Measurements from ENCODE around the gene NAA35.
"Not testable (repeated sequence)": the region's sequence is repeated elsewhere in the genome, so short reads cannot be mapped to it uniquely, and the experiment has no call there.

NAA35 gene

DNA sequence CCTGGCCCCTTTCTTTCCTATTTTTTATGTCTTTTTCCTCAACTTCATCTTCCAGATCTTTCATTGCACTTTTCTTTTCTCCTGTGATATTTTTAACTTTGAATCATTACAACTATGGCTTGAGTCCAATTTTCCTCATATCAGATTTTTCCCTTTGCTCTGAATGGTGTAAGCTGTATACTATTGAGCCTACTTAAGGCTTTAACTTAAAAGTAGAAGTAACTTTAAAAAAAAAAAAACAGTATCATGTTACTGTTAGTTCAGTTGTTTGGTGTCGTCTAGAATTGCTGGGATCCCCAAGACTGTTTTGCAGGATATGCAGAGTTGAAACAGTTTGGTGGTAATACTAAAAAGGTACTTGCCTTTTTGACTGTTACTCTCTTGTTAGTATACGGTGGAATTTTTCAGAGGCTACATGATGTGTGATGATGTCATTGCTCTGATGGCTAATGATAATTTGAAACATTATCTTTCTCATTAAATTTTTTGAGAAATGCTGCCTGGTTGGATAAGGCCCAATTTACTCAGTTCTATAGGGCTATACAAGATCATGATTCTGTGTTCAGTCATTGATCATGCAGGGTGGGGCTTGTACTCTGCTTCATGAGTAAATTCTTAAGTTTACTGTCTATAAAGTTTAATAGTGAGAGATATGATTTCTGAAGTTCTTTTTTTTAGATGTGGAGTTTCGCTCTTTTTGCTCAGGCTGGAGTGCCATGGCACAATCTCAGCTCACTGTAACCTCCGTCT is 8.8 kb downstream of the NAA35 start:
- no peak for DNase-seq

DNA sequence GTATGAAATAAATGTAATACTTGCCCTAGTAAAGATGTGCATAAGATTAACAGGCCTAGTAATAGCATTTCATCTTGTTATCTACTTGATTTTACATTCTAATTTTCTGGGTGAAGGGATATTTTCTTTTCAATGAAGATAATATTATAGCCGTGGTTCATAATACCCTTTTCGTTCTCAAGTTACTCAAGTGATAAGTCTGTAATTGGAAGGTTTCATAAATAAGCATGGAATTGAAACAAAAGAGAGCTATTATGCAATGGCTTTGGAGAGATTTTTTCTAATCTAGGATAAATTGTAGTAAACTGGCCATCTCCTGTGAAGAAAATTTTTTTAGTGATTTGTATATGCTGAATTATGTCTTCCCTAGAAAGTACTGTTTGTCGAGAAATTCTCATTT is 19.0 kb downstream of the NAA35 start:
- no peak for DNase-seq

DNA sequence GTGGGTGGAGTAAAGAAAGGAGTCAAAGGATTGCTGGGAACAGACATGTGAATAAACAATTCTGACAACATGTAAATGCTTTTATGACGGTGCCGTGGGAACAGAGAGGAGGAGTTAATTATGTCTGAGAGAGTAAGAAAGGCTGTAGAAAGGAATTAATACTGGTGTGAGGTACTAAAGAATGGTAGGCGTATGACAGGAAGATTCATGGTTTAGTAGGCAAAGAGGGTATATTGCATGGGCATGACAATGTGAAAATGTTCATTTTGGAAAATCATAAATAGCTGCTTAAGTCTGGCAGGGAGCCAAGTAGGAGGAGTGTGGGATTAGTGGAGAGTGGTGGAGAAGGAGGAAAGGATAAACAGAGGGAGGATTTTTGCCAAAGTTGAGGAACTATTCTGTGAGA is 19.7 kb downstream of the NAA35 start:
- DNase-seq = peak in 1 of 2 experiments; percentile 8

- DNase-seq = no peak
These were observed 23.6 kb downstream of the NAA35 start for GRCh38 chr9:85964526-85964925.

DNA sequence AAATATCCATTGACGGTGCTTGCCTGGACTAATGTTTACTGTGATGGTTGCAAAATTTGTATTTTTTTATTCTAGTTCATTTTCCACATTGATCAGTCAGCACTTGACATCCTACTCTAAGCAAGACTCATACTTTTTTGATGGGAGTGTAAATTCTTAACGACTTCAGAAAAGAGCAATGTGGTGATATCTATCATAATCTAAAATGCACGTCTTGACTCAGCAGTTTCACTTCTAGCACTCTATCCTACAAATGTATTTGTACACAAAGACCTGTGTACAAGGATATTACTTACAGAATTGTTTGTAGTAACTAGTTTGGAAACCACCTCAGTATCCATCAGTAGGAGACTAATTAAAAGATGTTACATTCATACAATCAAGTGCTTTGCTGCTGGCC is 24.0 kb downstream of the NAA35 start:
- no peak for DNase-seq

DNA sequence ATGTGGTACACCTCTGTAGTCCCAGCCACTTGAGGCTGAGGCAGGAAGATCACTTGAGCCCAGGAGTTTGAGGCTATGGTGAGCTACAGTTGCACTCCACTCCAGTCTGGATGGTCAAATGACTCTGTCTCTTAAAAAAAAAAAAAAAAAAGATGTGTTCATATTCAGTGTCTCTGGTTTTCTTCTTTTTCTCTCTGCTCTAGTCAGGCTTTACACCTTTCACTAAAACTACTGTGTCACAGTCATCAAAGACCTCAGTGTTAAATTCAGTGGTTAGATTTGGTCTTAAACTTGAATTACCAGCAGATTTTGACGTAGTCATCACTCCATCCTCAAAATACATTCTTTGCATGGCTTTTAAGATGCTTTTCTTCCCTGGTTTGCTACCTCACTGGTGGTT is 28.8 kb downstream of the NAA35 start:
- DNase-seq = no peak

- DNase-seq = no peak
These were observed 30.8 kb downstream of the NAA35 start for GRCh38 chr9:85971731-85972130.

DNA sequence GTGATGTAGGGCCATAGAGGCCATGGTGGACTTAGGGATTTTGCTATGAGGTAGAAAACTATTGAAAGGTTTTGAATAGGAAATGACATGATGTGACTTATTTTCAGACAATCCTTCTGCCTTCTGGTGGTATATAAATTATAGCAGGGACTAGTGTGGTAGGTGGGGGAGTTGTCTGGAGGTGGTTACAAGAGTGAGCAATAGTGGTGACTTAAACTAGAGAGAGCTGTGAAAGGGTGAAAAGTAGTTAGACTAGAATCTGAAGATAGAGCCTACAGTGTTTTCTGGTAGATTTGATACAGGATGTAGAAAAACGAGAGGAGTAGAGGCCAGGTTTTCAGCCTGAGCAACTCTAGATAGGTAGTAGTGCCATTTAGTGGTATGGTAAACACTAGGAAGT is 32.3 kb downstream of the NAA35 start:
- no peak for DNase-seq

DNA sequence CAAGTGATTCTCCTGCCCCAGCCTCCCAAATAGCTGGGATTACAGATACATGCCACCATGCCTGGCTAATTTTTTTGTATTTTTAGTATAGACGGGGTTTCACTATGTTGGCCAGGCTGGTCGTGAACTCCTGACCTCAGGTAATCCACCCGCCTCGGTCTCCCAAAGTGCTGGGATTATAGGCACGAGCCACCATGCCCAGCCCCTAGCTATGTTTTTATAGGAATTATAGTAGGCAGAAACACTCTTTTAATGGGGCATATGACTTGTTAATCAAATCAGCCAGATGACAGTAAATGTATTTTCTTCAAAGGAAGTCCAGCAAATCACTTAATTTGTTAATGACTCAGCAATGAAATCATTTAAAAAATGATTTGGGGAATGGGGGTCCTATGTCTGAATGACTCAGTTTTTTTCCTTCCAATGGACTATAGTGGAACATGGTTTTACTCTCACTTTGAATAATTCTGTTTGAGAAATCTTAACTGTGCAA is 33.2 kb downstream of the NAA35 start:
- not testable (repeated sequence) for DNase-seq

DNA sequence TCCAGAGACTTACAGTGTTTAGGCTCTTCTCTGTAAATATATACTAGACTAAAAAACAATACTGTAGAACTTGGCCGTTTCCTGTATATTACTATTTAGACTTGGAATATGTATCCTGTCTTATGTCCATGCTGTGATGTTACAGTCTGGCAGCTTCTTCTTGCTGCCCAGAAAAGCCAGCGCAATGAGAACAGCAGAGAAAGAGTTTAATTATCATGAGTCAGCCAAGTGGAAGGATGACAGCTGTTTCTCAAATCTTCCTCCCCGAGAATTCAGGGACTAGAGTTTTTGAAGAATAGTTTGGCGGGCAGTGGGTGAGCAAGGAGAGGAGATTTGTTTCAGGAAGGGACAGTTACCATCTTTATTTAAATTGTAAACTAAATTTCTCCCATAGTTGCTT is 37.5 kb downstream of the NAA35 start:
- no peak for DNase-seq

- DNase-seq = no peak
These were observed 40.4 kb downstream of the NAA35 start for GRCh38 chr9:85981369-85981768.

DNA sequence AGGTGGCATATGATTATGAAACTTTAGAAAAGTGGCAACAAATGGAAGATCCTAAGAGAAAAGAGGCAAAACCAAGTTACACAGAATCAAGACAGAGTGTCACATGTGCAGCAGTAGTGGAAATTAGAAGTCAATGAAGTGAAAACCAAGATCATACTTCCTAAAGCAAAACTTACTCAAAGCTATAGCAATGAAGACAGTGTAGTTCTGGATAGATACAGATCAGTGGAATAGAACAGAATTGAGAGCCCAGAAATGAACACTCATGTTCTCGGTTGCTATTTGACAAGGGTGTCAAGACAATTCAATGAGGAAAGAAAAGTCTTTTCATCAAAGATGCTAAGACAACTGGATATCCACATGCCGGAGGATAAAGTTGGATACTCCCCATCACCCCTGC is 43.5 kb downstream of the NAA35 start:
- no peak for DNase-seq

- no peak for DNase-seq
These were observed 46.3 kb downstream of the NAA35 start for GRCh38 chr9:85987236-85987635.

- DNase-seq = no peak
These were observed 53.2 kb downstream of the NAA35 start for GRCh38 chr9:85994191-85994590.

GRCh38 chr9:85995097-85995496 is 54.2 kb downstream of the NAA35 start:
- DNase-seq = no peak

DNA sequence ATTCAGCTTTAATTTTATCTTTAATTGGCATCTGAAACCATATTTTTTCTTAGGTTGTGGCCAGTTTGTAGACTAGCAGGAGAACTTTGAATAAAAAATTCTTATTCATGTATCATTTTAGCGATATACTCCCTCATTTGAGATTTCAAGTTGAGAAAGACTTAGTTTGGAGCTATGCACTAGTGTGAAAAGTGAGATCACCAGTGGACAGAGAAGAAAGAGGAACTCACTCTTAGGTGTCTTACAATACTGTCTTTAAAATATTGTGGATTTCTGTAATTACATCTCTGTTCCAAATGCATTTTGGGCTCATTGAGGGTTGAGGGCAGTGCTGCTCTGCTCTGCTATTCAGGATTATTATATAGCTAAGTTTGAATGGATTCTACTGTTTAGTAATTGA is 54.7 kb downstream of the NAA35 start:
- no peak for DNase-seq

DNA sequence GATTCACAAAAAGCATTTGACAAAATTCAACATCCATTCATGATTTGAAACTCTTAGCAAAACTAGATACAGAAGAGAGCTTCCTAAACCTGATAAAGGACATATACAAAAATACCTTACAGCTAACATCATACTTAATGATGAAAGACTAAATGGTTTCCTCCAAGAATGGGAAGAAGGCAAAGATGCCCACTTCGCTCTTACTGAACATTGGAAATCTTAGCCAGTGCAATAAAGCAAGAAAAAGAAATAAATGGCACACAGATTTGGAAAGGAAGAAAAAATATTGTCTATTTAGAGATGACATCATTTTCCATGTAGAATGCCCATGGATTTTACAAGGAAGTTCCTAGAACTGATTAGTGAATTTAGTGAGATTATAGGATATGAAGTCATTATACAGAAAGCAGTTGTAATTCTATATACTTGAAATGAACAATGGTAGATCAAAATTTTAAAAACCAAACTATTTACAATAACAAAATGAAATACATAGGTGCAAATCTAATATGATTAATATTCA is 64.4 kb downstream of the NAA35 start:
- DNase-seq = no peak

GRCh38 chr9:86009133-86009532 is 68.2 kb downstream of the NAA35 start:
- no peak for DNase-seq

GRCh38 chr9:86020731-86021130 is 79.8 kb downstream of the NAA35 start:
- no peak for DNase-seq

DNA sequence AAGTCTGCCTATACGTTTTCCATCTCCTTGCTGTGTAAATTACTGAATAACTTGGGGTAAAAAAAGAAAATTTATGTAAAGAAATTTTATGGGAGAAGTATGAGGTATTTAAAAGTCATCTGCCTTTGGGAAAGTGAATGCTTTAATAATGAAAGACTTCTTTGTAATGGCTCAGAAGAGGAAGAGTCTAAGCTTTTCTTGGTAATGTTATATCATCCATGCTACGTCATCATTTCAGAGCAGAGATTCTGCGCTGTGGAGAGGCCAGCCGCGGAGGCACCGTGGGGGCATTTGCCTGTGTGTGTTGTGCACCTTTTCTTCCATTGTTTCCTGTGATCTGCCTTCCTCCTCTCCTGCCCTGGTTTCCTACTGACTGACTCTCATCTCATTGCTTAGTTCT is 80.2 kb downstream of the NAA35 start:
- no peak for DNase-seq

DNA sequence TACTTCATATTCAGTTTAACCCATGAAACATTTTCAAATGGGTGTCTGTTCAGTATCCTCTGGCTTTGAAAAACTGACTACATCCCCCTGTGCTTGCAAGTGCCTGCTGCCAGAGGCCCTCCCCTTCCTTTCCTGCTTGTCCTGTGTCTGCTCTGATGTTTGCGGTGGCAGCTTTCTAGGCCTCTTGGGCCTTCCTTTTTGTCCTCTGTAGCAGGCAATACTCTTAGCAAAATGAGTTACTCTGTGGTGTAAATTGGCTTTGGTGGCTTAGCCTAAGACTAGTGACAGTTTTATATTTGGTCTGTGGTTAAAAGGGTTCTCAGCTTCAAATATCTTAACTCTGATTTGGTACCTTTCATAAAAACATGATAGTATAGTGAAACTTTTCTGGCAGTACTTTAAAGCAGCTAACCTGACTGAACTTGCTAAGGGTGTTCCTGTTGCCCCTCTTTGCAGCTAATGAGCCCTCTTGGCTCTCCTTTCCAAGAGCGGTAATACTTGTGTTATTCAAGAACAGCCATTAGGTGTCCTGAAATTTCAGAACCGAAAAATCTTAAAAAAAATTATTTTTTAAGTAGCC is 81.8 kb downstream of the NAA35 start:
- no peak for DNase-seq

GRCh38 chr9:86027767-86028166 is 86.8 kb downstream of the NAA35 start:
- DNase-seq = no peak

- peak in 1 of 2 experiments; percentile 61 for DNase-seq
These were observed 94.2 kb downstream of the NAA35 start for GRCh38 chr9:86034863-86035734.

All from NCI-H526 (cell line).